ENCODE results near the gene IFFO2.

GRCh38 chr1:18955131-18955440, 1.4 kb downstream of the IFFO2 start:
- no peak for TF ChIP-seq SUZ12 (IDR thresholded peaks at IDR 0.05; ENCODE audit: extremely low read depth, insufficient read depth, insufficient read length)
- no peak for TF ChIP-seq YY1 (IDR thresholded peaks at IDR 0.05; ENCODE audit: insufficient read depth, insufficient read length)
- TF ChIP-seq ZNF274 (IDR thresholded peaks at IDR 0.05; ENCODE audit: low read depth, low read length) = no peak
